IMR-90 (cell line): ENCODE results near the gene CTBP1. TPM values are rescaled to one million over a fixed set of nuclear protein-coding genes. Genes with fewer than 3 reads are reported as not detected.
A peak's percentile ranks its signal among the peaks of the same experiment; 100 is the strongest.

Experiments
- ATAC-seq: fragments of 200-7000 bp; cut with Tn5 transposase; 2 replicates; pipeline ENCODE4 v1.9.1; 2020; ENCODE audit warnings: low read depth, mild to moderate bottlenecking, moderate library complexity
- BruUV-seq: library from RNA; stranded (reverse); fragments of 400-500 nt; replicated peaks from 2 replicates; lab custom pipeline; 2021; lab: Mats Ljungman, UMichigan
- CTCF ChIA-PET: fragments of 300-600 bp; formaldehyde crosslinking; extraction: SDS; loops from one replicate; lab custom pipeline; 2021; ENCODE audit warnings: antibody characterized with exemption; lab: Yijun Ruan, JAX
- POLR2A ChIA-PET: fragments of 300-600 bp; sonication (Branson Sonifier 250); formaldehyde crosslinking; loops from one replicate; lab custom pipeline; 2022; ENCODE audit warnings: antibody characterized with exemption; ENCODE audit not compliant: unreplicated experiment; lab: Charles Lee
- DNase-seq: peaks from one replicate; pipeline ENCODE4 v3.0.0; 2013
- H2AFZ ChIP-seq: replicated peaks from 2 replicates; pipeline ENCODE3; 2013; ENCODE audit warnings: low read length, mild to moderate bottlenecking; ENCODE audit not compliant: poor library complexity
- H2AK5ac ChIP-seq: 2 replicates; pipeline ENCODE4 v1.6.1; 2013; ENCODE audit warnings: low read depth, low read length, inconsistent platforms
- H2AK9ac ChIP-seq: replicated peaks from 2 replicates; pipeline ENCODE3; 2013; ENCODE audit warnings: mild to moderate bottlenecking, low read depth, low read length, moderate library complexity; ENCODE audit not compliant: poor library complexity
- H2BK120ac ChIP-seq: 2 replicates; pipeline ENCODE4 v1.6.1; 2013; ENCODE audit warnings: low read depth, low read length, inconsistent platforms
- H2BK15ac ChIP-seq: 3 replicates; pipeline ENCODE4 v1.6.1; 2013; ENCODE audit warnings: low read depth, low read length, inconsistent platforms
- H2BK20ac ChIP-seq: 2 replicates; pipeline ENCODE4 v1.6.1; 2013; ENCODE audit warnings: low read depth, mild to moderate bottlenecking, inconsistent platforms, low read length, moderate library complexity
- H2BK5ac ChIP-seq: 2 replicates; pipeline ENCODE4 v1.6.1; 2013; ENCODE audit warnings: mild to moderate bottlenecking, low read depth, low read length, inconsistent platforms; ENCODE audit not compliant: poor library complexity, severe bottlenecking
- H3K14ac ChIP-seq: replicated peaks from 2 replicates; pipeline ENCODE4 v1.6.1; 2013; ENCODE audit warnings: low read depth, low read length, inconsistent platforms
- H3K18ac ChIP-seq: 2 replicates; pipeline ENCODE4 v1.6.1; 2013; ENCODE audit warnings: low read depth, low read length, control low read depth
- H3K23ac ChIP-seq: 2 replicates; pipeline ENCODE4 v1.6.1; 2013; ENCODE audit warnings: low read depth, low read length, inconsistent platforms
- H3K27ac ChIP-seq: 2 replicates; pipeline ENCODE4 v1.5.1; 2013; ENCODE audit warnings: mild to moderate bottlenecking, control low read depth, low read length; ENCODE audit not compliant: insufficient read depth
- H3K27me3 ChIP-seq: 2 replicates; pipeline ENCODE4 v1.6.1; 2013; ENCODE audit warnings: low read length; ENCODE audit not compliant: control insufficient read depth, insufficient read depth
- H3K36me3 ChIP-seq: 2 replicates; pipeline ENCODE4 v1.6.1; 2013; ENCODE audit warnings: low read length, mixed read lengths; ENCODE audit not compliant: control insufficient read depth, insufficient read depth
- H3K4ac ChIP-seq: 2 replicates; pipeline ENCODE4 v1.6.1; 2013; ENCODE audit warnings: low read depth, low read length, inconsistent platforms
- H3K4me1 ChIP-seq: 2 replicates; pipeline ENCODE4 v1.6.1; 2013; ENCODE audit warnings: low read length, mixed read lengths; ENCODE audit not compliant: control insufficient read depth, insufficient read depth
- H3K4me2 ChIP-seq: 2 replicates; pipeline ENCODE4 v1.6.1; 2013; ENCODE audit warnings: low read depth, mild to moderate bottlenecking, control low read depth, low read length, moderate library complexity
- H3K4me3 ChIP-seq: 2 replicates; pipeline ENCODE4 v1.5.1; 2013; ENCODE audit warnings: low read depth, mild to moderate bottlenecking, control low read depth, low read length, moderate library complexity; ENCODE audit not compliant: insufficient read depth
- H3K56ac ChIP-seq: 2 replicates; pipeline ENCODE4 v1.6.1; 2013; ENCODE audit warnings: low read length, inconsistent platforms; ENCODE audit not compliant: insufficient read depth; ENCODE audit errors: extremely low read depth
- H3K79me1 ChIP-seq, 2 experiments: 2 replicates each; pipeline ENCODE4 v1.6.1; 2013; ENCODE audit warnings: low read length in 2 of 2, inconsistent platforms in 1 of 2, low read depth in 1 of 2
- H3K9ac ChIP-seq: 2 replicates; pipeline ENCODE4 v1.6.1; 2013; ENCODE audit warnings: low read depth, low read length, control low read depth
- H3K9me1 ChIP-seq: 2 replicates; pipeline ENCODE4 v1.6.1; 2013; ENCODE audit warnings: low read length, inconsistent platforms; ENCODE audit not compliant: insufficient read depth
- H3K9me3 ChIP-seq: 2 replicates; pipeline ENCODE4 v1.6.1; 2013; ENCODE audit warnings: low read length; ENCODE audit not compliant: control insufficient read depth, insufficient read depth
- H4K20me1 ChIP-seq: 2 replicates; pipeline ENCODE4 v1.6.1; 2013; ENCODE audit warnings: low read length, inconsistent platforms; ENCODE audit not compliant: insufficient read depth
- H4K5ac ChIP-seq: 2 replicates; pipeline ENCODE4 v1.6.1; 2013; ENCODE audit warnings: mild to moderate bottlenecking, low read depth, low read length, control low read depth
- H4K8ac ChIP-seq, 2 experiments: 2 replicates each; pipeline ENCODE4 v1.6.1; 2013; ENCODE audit warnings: low read depth in 2 of 2, low read length in 2 of 2, control low read depth in 1 of 2, inconsistent platforms in 1 of 2
- H4K91ac ChIP-seq: 2 replicates; pipeline ENCODE4 v1.6.1; 2013; ENCODE audit warnings: low read depth, low read length, inconsistent platforms; ENCODE audit not compliant: insufficient read depth
- MAZ ChIP-seq: IDR thresholded peaks from 2 replicates; pipeline ENCODE4 v1.6.1; 2012; ENCODE audit warnings: low read depth, mild to moderate bottlenecking, low read length, improper control_type of control experiment, moderate library complexity, borderline replicate concordance
- NFE2L2 ChIP-seq: fragments of 150-350 bp; IDR thresholded peaks from 2 replicates; pipeline ENCODE4 v1.6.1; 2016; ENCODE audit warnings: low read depth, mild to moderate bottlenecking, low read length
- POLR2A ChIP-seq: IDR thresholded peaks from 2 replicates; pipeline ENCODE4 v1.6.1; 2012; ENCODE audit warnings: mild to moderate bottlenecking, low read depth, low read length
- RAD21 ChIP-seq: IDR thresholded peaks from 2 replicates; pipeline ENCODE4 v1.6.1; 2012; ENCODE audit warnings: low read length, improper control_type of control experiment
- RCOR1 ChIP-seq: IDR thresholded peaks from 2 replicates; pipeline ENCODE4 v1.6.1; 2012; ENCODE audit warnings: mild to moderate bottlenecking, low read length, improper control_type of control experiment; ENCODE audit not compliant: insufficient replicate concordance
- WGBS, 2 experiments: methylation state at CpG; one replicate each; pipeline versions ENCODE4 v1.1.5 to v1.1.7; 2013; ENCODE audit warnings: missing lambda C conversion rate in 2 of 2; ENCODE audit not compliant: insufficient read length in 1 of 2; ENCODE audit errors: extremely low coverage in 2 of 2; 5-methylcytosine and 5-hydroxymethylcytosine counted together
- dilution Hi-C: fragments of 300-500 bp; cut with HindIII; formaldehyde crosslinking; loops from one replicate; pipeline ENCODE4 v1.14.3; 2018; ENCODE audit warnings: low sequenced_read_pairs; ENCODE audit not compliant: unreplicated experiment
- in situ Hi-C: fragments of 300-500 bp; cut with MboI; formaldehyde crosslinking; loops from 3 replicates; pipeline ENCODE4 v1.14.3; 2019; ENCODE audit warnings: low sequenced_read_pairs, inconsistent platforms, mixed read lengths
- intact Hi-C: fragments of 100-400 bp; cut with micrococcal nuclease; formaldehyde crosslinking; loops from 2 replicates; pipeline ENCODE4 v1.10.0; 2022
- polyA plus RNA-seq, 3 experiments: library from polyadenylated mRNA; depleted of rRNA; stranded (reverse); fragments of >200 nt; gene quantifications; 2 replicates each; pipeline ENCODE4 v1.2.3, GENCODE V29; 2012; ENCODE audit warnings: low replicate concordance in 1 of 3
- total RNA-seq: library from RNA; depleted of rRNA; stranded (reverse); fragments of >200 nt; gene quantifications from 2 replicates; pipeline ENCODE4 v1.2.3, GENCODE V29; 2012

CTBP1 gene
- total and polyA plus RNA-seq, 2 of the 4 experiments (the other 2 are of a cell fraction): 147 to 212 TPM

- Histone ChIP-seq H2BK120ac (peak overlapping the region; percentile 78; the same call in 1 of the 2 replicates), H3K9ac (peak overlapping the region; percentile 98), H2AK5ac (peak overlapping the region; percentile 99; the same call in 1 of the 2 replicates), H3K18ac (no peak overlapping the region), H3K79me1 (peaks cover 17 to 64% of the 10 kb centered on the region in 2 experiments), H3K9me3 (peaks cover 7% of the 10 kb centered on the region), H3K14ac (peak overlapping the region; percentile 96), H4K20me1 (peaks cover 62% of the 10 kb centered on the region), H3K27me3 (no peaks in the 10 kb centered on the region), H4K91ac (peak overlapping the region; percentile 87), H2AFZ (no peak overlapping the region), H3K4me1 (peaks cover 19% of the 10 kb centered on the region), H2BK15ac (no peak overlapping the region), H3K23ac (peak overlapping the region; percentile 35), H2AK9ac (peak overlapping the region; percentile 100), H3K4ac (peak overlapping the region; percentile 98), H3K4me2 (peak overlapping the region; percentile 97), H2BK5ac (peak overlapping the region; percentile 92), H3K36me3 (peaks cover 18% of the 10 kb centered on the region), H4K5ac (no peak overlapping the region), H3K27ac (peak overlapping the region; percentile 97), H3K56ac (peak overlapping the region; percentile 57; the same call in 1 of the 2 replicates), H3K9me1 (peaks cover 34% of the 10 kb centered on the region), H3K4me3 (no peak overlapping the region), H2BK20ac (no peak overlapping the region), H4K8ac (peak overlapping the region; percentile 4 to 95; a peak in 2 of 4 replicates)
- intact Hi-C loops (no loop called here), in situ Hi-C loops (no loop called here), dilution Hi-C loops (no loop called here)
- BruUV-seq: no TSS peak
- WGBS, 2 experiments: 72% methylated on average over 7 of the region's 24 CpGs; no CpG with 5 or more reads in 1 of the 2 experiments
- ChIA-PET CTCF (interaction anchor here (0.9 kb wide), 1 partner anchor 49 kb away, joined by 3 read pairs; no protein-coding TSS in a partner anchor), POLR2A (no interaction called here)
- DNase-seq (no peak), ATAC-seq (no peak)
- no peak for TF ChIP-seq RAD21
- no peak for TF ChIP-seq NFE2L2
- no peak for TF ChIP-seq RCOR1
- TF ChIP-seq MAZ: no peak
- TF ChIP-seq POLR2A: no peak
Measured at GRCh38 chr4:1246111-1246881, 2.6 kb downstream of the CTBP1 start.
